AG10803 (cell line): ENCODE measurements around the gene SVOPL.
"Not testable (repeated sequence)": the region's sequence is repeated elsewhere in the genome, so short reads cannot be mapped to it uniquely, and the experiment has no call there.

Experiments used
- DNase-seq: peaks from one replicate; pipeline ENCODE4 v3.0.0; 2010; ENCODE audit warnings: low read depth
- H3K4me3 ChIP-seq: 2 replicates; pipeline ENCODE4 v1.5.1; 2011; ENCODE audit warnings: mild to moderate bottlenecking, low read length, control low read depth
- TF ChIP-seq, protein P1 (sequence below): conservative IDR thresholded peaks from 2 replicates; pipeline ENCODE4 v1.5.1; 2011; ENCODE audit warnings: mild to moderate bottlenecking, low read length, control low read depth, inconsistent platforms

Gene SVOPL

DNA sequence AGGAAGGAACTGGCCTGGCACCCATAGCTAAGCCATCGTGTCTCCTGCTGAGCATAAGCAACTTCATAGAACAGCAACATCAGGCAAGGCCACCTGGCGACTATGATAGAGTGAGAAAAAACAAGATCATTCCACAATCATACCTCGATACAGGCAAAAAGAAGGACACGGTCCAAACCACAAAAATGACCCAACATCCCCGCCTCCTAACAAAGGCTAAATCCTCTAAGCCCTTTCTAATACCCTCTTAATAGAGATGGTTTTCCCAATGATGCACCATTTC lies 40.2 kb upstream of the SVOPL start:
- TF ChIP-seq, protein P1, sequence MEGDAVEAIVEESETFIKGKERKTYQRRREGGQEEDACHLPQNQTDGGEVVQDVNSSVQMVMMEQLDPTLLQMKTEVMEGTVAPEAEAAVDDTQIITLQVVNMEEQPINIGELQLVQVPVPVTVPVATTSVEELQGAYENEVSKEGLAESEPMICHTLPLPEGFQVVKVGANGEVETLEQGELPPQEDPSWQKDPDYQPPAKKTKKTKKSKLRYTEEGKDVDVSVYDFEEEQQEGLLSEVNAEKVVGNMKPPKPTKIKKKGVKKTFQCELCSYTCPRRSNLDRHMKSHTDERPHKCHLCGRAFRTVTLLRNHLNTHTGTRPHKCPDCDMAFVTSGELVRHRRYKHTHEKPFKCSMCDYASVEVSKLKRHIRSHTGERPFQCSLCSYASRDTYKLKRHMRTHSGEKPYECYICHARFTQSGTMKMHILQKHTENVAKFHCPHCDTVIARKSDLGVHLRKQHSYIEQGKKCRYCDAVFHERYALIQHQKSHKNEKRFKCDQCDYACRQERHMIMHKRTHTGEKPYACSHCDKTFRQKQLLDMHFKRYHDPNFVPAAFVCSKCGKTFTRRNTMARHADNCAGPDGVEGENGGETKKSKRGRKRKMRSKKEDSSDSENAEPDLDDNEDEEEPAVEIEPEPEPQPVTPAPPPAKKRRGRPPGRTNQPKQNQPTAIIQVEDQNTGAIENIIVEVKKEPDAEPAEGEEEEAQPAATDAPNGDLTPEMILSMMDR, result no peak
- no peak for DNase-seq
- H3K4me3 ChIP-seq, result no peak overlapping the region

DNA sequence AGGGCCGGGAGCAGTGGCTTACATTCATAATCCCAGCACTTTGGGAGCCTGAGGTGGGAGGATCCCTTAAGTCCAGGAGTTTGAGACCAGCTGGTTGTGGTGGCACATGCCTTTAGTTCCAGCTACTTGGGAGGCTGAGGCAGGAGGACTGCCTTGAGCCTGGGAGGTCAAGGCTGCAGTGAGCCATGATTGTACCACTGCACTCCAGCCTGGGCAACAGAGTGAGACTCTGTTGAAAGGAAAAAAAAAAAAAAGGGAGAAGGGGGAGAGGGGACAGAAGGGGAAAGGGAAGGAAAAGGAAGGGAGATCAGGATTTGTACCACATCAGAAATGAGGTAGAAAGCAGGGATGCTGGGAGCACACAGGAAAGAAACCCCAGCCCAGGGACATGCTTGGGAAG lies 38.7 kb upstream of the SVOPL start:
- TF ChIP-seq, protein P1, result no peak
- no peak overlapping the region for H3K4me3 ChIP-seq
- no peak for DNase-seq

DNA sequence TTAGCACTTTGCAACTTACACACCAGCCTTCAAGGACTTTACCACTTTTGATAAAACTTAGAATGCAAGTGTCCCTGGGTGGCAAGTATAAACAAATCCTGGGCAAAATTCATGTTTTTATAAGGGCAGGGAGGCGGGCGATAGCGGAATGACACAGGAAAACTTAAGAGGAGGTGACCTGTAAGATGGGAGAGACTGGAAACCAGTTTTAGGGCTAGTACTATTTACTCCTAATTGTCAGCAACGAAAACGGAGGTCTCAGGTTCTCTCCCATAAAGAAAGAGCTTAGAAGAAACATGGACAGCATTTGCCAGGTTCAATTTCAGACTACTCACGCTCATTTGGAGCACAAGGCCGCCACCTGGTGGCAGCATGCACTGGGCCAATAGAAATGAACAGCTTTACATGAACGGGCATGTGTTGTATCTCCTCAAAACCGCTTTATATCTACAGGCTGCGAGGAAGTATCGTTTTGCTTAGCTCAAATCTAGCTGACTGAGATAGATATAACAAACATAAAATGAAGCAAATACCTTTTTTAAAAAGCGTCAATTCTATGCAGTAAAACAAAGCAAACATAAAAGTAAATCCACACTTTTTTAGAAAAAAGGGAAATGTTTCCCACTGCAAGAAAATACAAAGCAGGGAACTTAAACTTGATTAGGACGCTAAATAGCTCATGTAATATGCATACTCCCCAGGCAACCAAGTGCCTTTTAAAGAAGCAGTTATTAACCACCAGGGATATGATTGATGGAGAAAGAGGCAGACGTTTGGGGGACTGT lies 37.6 kb upstream of the SVOPL start:
- DNase-seq, result peak; percentile 75
- TF ChIP-seq, protein P1, result peak; percentile 96
- no peak overlapping the region for H3K4me3 ChIP-seq

DNA sequence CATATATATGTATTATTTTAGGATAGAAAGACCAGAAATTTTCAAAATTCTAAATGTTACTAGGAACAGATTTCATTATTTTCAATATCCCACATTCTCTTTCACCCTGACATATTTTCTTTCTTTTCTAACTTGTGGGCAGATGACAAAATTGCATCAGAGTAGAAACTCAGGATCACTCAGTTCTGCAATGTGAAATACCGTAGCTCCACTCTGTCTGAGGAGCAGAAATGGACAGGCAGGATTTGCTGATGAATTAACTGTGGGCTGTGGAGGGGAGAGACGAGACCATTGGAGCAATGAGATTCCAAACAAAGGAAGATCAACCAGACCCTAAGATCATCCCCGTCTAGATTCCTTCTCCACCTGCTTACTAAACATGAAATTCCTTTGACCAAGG lies 37.0 kb upstream of the SVOPL start:
- DNase-seq, result no peak
- TF ChIP-seq, protein P1, result no peak
- no peak overlapping the region for H3K4me3 ChIP-seq

DNA sequence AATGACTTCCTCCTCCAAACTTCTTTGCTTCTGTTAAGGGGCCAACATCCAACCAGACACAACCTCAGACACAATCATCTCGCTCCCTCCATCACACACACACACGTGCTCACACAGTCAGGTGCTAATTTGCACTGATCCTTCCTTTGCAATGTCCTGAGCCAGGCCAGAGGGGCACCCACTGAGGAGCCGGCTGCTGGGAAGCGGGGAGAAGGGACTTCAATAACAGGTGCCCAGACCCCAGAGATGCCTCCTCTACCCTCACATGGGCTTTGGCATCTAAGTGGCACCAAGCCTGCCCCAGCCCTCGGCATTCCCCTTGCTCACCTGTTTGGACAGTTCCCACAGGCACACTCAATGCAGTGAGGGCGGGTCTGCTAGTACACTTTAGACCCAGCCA lies 34.2 kb upstream of the SVOPL start:
- no peak for DNase-seq
- TF ChIP-seq, protein P1, result no peak
- H3K4me3 ChIP-seq, result no peak overlapping the region

DNA sequence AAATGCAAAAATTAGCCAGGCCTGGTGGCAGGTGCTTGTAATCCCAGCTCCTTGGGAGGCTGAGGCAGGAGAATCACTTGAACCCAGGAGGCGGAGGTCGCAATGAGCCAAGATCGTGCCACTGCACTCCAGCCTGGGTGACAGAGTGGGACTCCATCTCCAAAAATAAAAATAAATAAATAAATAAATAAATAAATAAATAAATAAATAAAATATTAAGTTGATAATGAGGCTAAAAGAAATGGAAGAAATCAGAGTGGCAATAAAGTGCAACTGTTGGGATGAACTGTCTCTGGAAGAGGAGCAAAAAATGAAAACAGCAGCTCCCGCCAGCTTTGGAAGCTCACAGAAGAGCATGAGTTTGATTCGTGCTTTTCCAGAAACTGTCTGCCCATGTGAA lies 30.6 kb upstream of the SVOPL start:
- H3K4me3 ChIP-seq, result not testable (repeated sequence)

DNA sequence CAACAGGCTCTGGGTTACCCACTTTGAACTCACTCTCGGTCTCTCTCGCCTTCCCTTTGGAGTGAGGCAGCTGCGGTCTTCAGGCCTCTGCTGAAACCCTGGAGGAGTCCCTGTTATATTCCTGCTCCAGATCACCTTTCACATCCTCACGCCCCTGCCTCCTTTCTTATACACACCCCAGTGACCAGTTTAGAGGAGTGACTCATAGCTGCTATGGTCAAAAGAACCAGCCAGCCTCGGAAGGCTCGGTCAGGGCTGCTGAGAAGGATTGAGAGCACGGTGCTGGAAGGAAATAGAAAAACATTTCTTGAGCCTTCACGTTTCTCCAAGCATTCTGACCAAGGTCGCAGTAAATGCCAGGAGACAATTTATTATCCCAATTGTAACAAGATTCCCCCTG lies 28.3 kb upstream of the SVOPL start:
- TF ChIP-seq, protein P1, result no peak
- no peak overlapping the region for H3K4me3 ChIP-seq
- no peak for DNase-seq

More for the DNA sequence above, 30.6 kb upstream of the SVOPL start:
- not testable (repeated sequence) for DNase-seq
